LNCAP (cell line): ENCODE results near the gene CD8B2.
"Not testable (repeated sequence)": the region's sequence is repeated elsewhere in the genome, so short reads cannot be mapped to it uniquely, and the experiment has no call there.

Experiments
- TF ChIP-seq, protein P1 (sequence below): fragments of 450-650 bp; IDR thresholded peaks from 2 replicates; pipeline ENCODE4 v1.5.1; 2017; ENCODE audit warnings: mild to moderate bottlenecking

CD8B2 gene

GRCh38 chr2:106486551-106487385 lies at the start of gene CD8B2:
Gene CD8B2, plus strand, starts transcription at chr2:106487364. Its CDS starts 63 bp downstream, at chr2:106487427.
- TF ChIP-seq, protein P1, sequence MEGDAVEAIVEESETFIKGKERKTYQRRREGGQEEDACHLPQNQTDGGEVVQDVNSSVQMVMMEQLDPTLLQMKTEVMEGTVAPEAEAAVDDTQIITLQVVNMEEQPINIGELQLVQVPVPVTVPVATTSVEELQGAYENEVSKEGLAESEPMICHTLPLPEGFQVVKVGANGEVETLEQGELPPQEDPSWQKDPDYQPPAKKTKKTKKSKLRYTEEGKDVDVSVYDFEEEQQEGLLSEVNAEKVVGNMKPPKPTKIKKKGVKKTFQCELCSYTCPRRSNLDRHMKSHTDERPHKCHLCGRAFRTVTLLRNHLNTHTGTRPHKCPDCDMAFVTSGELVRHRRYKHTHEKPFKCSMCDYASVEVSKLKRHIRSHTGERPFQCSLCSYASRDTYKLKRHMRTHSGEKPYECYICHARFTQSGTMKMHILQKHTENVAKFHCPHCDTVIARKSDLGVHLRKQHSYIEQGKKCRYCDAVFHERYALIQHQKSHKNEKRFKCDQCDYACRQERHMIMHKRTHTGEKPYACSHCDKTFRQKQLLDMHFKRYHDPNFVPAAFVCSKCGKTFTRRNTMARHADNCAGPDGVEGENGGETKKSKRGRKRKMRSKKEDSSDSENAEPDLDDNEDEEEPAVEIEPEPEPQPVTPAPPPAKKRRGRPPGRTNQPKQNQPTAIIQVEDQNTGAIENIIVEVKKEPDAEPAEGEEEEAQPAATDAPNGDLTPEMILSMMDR: not testable (repeated sequence)

DNA sequence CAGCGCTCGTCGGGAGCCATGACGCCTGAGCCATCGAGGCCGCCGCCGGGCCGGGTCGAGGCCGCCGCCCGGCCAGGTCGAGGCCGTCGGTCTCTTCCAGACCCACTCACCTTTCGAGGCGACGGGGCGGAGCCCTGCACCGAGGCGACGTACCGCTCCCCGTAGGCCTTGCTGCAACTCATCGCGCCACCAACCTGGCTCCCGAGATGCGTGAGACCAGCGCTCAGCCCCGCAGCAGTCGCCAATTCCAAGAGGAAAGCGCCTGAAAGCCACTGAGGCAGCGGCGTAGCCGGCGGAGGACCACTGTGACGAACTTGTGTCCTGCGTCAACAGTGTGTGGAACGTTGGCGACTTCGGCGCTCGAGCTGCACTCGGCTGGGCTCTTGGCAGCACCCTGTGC lies 19.1 kb upstream of the CD8B2 start, which contains the start of gene RGPD3:
Gene RGPD3 (minus strand): TSS at position 307 of the 400 bp plus-strand sequence. CDS start 125 bp downstream, at position 182.
- TF ChIP-seq, protein P1: not testable (repeated sequence)

- TF ChIP-seq, protein P1: peak; percentile 38
These were observed 16.5 kb upstream of the CD8B2 start for GRCh38 chr2:106470658-106471057.

DNA sequence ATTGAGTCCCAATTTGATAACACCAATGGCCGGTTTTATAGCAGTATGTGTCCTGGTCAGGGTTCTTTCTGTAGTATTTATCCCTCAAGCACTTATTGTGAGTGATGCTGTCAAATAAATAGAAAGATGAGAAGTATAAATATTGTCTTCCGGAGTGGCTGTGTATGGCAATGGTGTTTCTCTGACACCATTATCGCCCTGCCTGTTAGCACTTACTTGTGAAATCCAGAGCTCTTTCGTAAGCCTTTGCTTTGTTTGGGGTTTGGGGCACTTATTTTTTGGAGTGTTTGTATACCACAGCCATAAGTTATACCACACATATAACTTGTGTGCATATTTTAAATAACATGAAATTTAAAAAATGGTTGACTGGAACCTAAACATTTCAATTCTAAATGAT lies 29.3 kb downstream of the CD8B2 start:
- TF ChIP-seq, protein P1: no peak

- TF ChIP-seq, protein P1: no peak
These were observed 29.7 kb downstream of the CD8B2 start for GRCh38 chr2:106516864-106517263.

DNA sequence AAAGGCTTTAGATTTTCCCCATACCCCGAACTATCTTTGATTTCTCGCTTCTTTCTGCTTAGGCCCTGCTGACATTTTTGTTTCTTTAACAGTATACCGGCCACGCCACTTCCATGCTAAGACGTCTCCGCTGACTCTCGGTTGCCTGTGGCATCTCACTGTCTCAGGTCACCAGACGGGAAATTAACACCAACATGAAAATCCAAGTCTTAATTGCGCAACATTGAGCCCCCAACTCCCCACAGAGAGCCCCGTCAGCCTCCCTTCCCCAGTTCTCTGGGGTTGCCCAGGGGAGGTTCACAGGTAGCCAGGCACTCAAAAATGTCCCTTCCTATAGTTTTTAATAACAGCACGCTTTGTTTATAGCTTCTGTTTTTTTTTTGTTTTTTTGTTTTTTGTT lies 30.2 kb downstream of the CD8B2 start:
- TF ChIP-seq, protein P1: no peak

DNA sequence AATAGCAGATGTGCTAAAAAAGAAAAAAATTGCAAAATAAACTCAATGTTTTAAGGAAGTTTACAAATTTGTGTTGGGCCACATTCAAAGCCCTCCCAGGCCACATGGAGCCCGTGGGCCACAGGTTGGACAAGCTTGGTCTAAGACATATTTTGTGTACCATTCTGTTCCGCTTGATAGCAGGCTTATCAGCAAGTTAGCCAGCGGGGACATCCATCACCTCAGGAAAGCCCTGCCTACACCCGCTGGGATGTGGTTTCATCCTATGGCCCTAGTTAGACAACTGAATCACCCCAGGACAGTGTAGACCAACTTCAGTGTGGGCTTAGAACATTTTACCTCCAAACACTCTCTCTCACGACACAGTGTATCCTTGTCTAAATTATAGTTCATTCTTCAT lies 32.6 kb downstream of the CD8B2 start:
- TF ChIP-seq, protein P1: no peak
